HEK293 (cell line): ENCODE results near the gene INKA1.

ENCODE experiments used
- CTCF ChIA-PET: fragments of 350-600 bp; formaldehyde crosslinking; extraction: SDS; loops from one replicate; lab custom pipeline; 2021; ENCODE audit warnings: antibody characterized with exemption; lab: Yijun Ruan, JAX
- POLR2A ChIA-PET: fragments of 300-600 bp; formaldehyde crosslinking; extraction: SDS; loops from one replicate; lab custom pipeline; 2020; ENCODE audit warnings: antibody characterized with exemption, inconsistent platforms; lab: Yijun Ruan, JAX
- H3K27ac ChIP-seq: fragments of 200-500 bp; sonication (Bioruptor generic); 2 replicates; pipeline ENCODE4 v1.5.1; 2014; ENCODE audit warnings: low read depth, low read length, control low read depth, inconsistent platforms; ENCODE audit errors: extremely low read depth
- H3K36me3 ChIP-seq, 2 experiments: fragments of 200-500 bp in 1 of 2; sonication (Bioruptor generic) in 1 of 2; 1 replicate in 1 of 2; 2 replicates in 1 of 2; pipeline ENCODE4 v1.5.1; 2014 to 2017; ENCODE audit warnings: inconsistent platforms in 2 of 2, low read length in 2 of 2; ENCODE audit not compliant: control insufficient read depth in 2 of 2, insufficient read depth in 1 of 2
- H3K4me1 ChIP-seq: fragments of 200-500 bp; sonication (Bioruptor generic); 2 replicates; pipeline ENCODE4 v1.5.1; 2014; ENCODE audit warnings: mild to moderate bottlenecking, low read length, inconsistent platforms; ENCODE audit not compliant: control insufficient read depth, insufficient read depth
- H3K4me3 ChIP-seq: 2 replicates; pipeline ENCODE4 v1.5.1; 2011; ENCODE audit warnings: low read depth, mild to moderate bottlenecking, control low read depth, low read length, moderate library complexity
- H3K9me3 ChIP-seq: fragments of 200-500 bp; sonication (Bioruptor generic); 2 replicates; pipeline ENCODE4 v1.5.1; 2014; ENCODE audit warnings: low read depth, low read length, inconsistent platforms; ENCODE audit not compliant: control insufficient read depth, insufficient read depth
- FEZF1 ChIP-seq: fragments of 450-650 bp; formaldehyde crosslinking; IDR thresholded peaks from 2 replicates; pipeline ENCODE4 v1.5.1; 2016; ENCODE audit warnings: missing biosample characterization, missing genetic modification characterization
- MYNN ChIP-seq: fragments of 450-650 bp; formaldehyde crosslinking; IDR thresholded peaks from 2 replicates; pipeline ENCODE4 v1.5.1; 2016; ENCODE audit warnings: missing biosample characterization, missing genetic modification characterization, borderline replicate concordance
- PATZ1 ChIP-seq: fragments of 450-650 bp; formaldehyde crosslinking; IDR thresholded peaks from 2 replicates; pipeline ENCODE4 v1.5.1; 2016; ENCODE audit warnings: missing biosample characterization, missing genetic modification characterization
- RBAK ChIP-seq: fragments of 450-650 bp; formaldehyde crosslinking; IDR thresholded peaks from 2 replicates; pipeline ENCODE4 v1.5.1; 2016; ENCODE audit warnings: missing biosample characterization, missing genetic modification characterization
- ZBTB44 ChIP-seq: fragments of 450-650 bp; IDR thresholded peaks from 2 replicates; pipeline ENCODE4 v1.5.1; 2018; ENCODE audit warnings: missing biosample characterization, mild to moderate bottlenecking, missing genetic modification characterization
- ZBTB7A ChIP-seq: fragments of 450-650 bp; formaldehyde crosslinking; IDR thresholded peaks from 2 replicates; pipeline ENCODE4 v1.5.1; 2016; ENCODE audit warnings: low read depth, missing biosample characterization, missing genetic modification characterization
- ZFP69B ChIP-seq: fragments of 450-650 bp; formaldehyde crosslinking; IDR thresholded peaks from 2 replicates; pipeline ENCODE4 v1.5.1; 2016; ENCODE audit warnings: missing biosample characterization, missing genetic modification characterization
- ZNF114 ChIP-seq: fragments of 450-650 bp; formaldehyde crosslinking; IDR thresholded peaks from 2 replicates; pipeline ENCODE4 v1.5.0; 2017; ENCODE audit warnings: missing biosample characterization, missing genetic modification characterization
- ZNF132 ChIP-seq: fragments of 450-650 bp; formaldehyde crosslinking; IDR thresholded peaks from 2 replicates; pipeline ENCODE4 v1.5.1; 2017; ENCODE audit warnings: missing biosample characterization, missing genetic modification characterization, borderline replicate concordance
- ZNF140 ChIP-seq: fragments of 450-650 bp; formaldehyde crosslinking; IDR thresholded peaks from 2 replicates; pipeline ENCODE4 v1.5.1; 2016; ENCODE audit warnings: missing biosample characterization, missing genetic modification characterization
- ZNF155 ChIP-seq: fragments of 450-650 bp; formaldehyde crosslinking; IDR thresholded peaks from 2 replicates; pipeline ENCODE4 v1.5.1; 2016; ENCODE audit warnings: missing biosample characterization, missing genetic modification characterization
- ZNF16 ChIP-seq: fragments of 450-650 bp; formaldehyde crosslinking; IDR thresholded peaks from 2 replicates; pipeline ENCODE4 v1.5.1; 2016; ENCODE audit warnings: low read depth, missing biosample characterization, missing genetic modification characterization
- ZNF175 ChIP-seq: fragments of 450-650 bp; formaldehyde crosslinking; IDR thresholded peaks from 2 replicates; pipeline ENCODE4 v1.5.1; 2016; ENCODE audit warnings: missing biosample characterization, missing genetic modification characterization
- ZNF280C ChIP-seq: fragments of 450-650 bp; formaldehyde crosslinking; IDR thresholded peaks from 2 replicates; pipeline ENCODE4 v1.5.1; 2016; ENCODE audit warnings: missing biosample characterization, missing genetic modification characterization
- ZNF311 ChIP-seq: fragments of 450-650 bp; formaldehyde crosslinking; IDR thresholded peaks from 2 replicates; pipeline ENCODE4 v1.5.1; 2017; ENCODE audit warnings: missing biosample characterization, missing genetic modification characterization, borderline replicate concordance
- ZNF362 ChIP-seq: fragments of 450-650 bp; formaldehyde crosslinking; IDR thresholded peaks from 2 replicates; pipeline ENCODE4 v1.5.1; 2016; ENCODE audit warnings: missing biosample characterization, missing genetic modification characterization
- ZNF404 ChIP-seq: fragments of 450-650 bp; formaldehyde crosslinking; IDR thresholded peaks from 2 replicates; pipeline ENCODE4 v1.5.1; 2017; ENCODE audit warnings: missing biosample characterization, missing genetic modification characterization
- ZNF473 ChIP-seq: fragments of 450-650 bp; formaldehyde crosslinking; IDR thresholded peaks from 2 replicates; pipeline ENCODE4 v1.5.1; 2017; ENCODE audit warnings: missing biosample characterization, missing genetic modification characterization
- ZNF521 ChIP-seq: fragments of 450-650 bp; formaldehyde crosslinking; IDR thresholded peaks from 2 replicates; pipeline ENCODE4 v1.5.1; 2017; ENCODE audit warnings: missing biosample characterization, mild to moderate bottlenecking, missing genetic modification characterization
- ZNF645 ChIP-seq: fragments of 450-650 bp; formaldehyde crosslinking; IDR thresholded peaks from 2 replicates; pipeline ENCODE4; 2016; ENCODE audit warnings: missing biosample characterization, missing genetic modification characterization
- ZNF837 ChIP-seq: fragments of 450-650 bp; formaldehyde crosslinking; IDR thresholded peaks from 2 replicates; pipeline ENCODE4 v1.5.1; 2016; ENCODE audit warnings: missing biosample characterization, missing genetic modification characterization
- ZSCAN18 ChIP-seq: fragments of 450-650 bp; formaldehyde crosslinking; IDR thresholded peaks from 2 replicates; pipeline ENCODE4 v1.5.1; 2016; ENCODE audit warnings: missing biosample characterization, missing genetic modification characterization
- ZSCAN4 ChIP-seq: fragments of 450-650 bp; formaldehyde crosslinking; IDR thresholded peaks from 2 replicates; pipeline ENCODE4 v1.5.1; 2017; ENCODE audit warnings: missing biosample characterization, missing genetic modification characterization

The INKA1 gene

GRCh38 chr3:49757197-49757596 lies 45.9 kb upstream of the INKA1 start:
- TF ChIP-seq ZNF311 (tag by site-specific recombination), result no peak
- no peak for TF ChIP-seq ZNF362 (tag by site-specific recombination)
- no peak for TF ChIP-seq ZSCAN18 (tag by site-specific recombination)
- TF ChIP-seq ZNF132, result no peak
- no peak for TF ChIP-seq ZNF114 (tag by site-specific recombination)
- no peak for TF ChIP-seq MYNN
- TF ChIP-seq ZNF837, result no peak
- no peak for TF ChIP-seq ZSCAN4
- TF ChIP-seq ZNF521 (tag by site-specific recombination), result no peak
- no peak for TF ChIP-seq ZNF140 (tag by site-specific recombination)
- no peak for TF ChIP-seq FEZF1 (tag by site-specific recombination)
- TF ChIP-seq ZNF404, result no peak
- TF ChIP-seq ZNF155 (tag by site-specific recombination), result no peak
- TF ChIP-seq, all 188 proteins: peak for 0
- CTCF ChIA-PET, result interaction anchor here (0.6 to 0.7 kb wide), 2 partner anchors 8 to 44 kb away, joined by 3 read pairs; no protein-coding TSS in a partner anchor
- no peak overlapping the region for H3K4me3 ChIP-seq
- H3K9me3 ChIP-seq, result no peaks in the 10 kb centered on the region
- POLR2A ChIA-PET, result no interaction called here
- H3K4me1 ChIP-seq, result no peaks in the 10 kb centered on the region
- H3K36me3 ChIP-seq, result no peaks in the 10 kb centered on the region; a peak in 1 of 3 replicates
- H3K27ac ChIP-seq, result no peak overlapping the region

GRCh38 chr3:49759226-49759625 lies 43.8 kb upstream of the INKA1 start:
- POLR2A ChIA-PET, result no interaction called here
- TF ChIP-seq RBAK (tag by site-specific recombination), result no peak
- no peak for TF ChIP-seq ZBTB7A (tag by site-specific recombination)
- TF ChIP-seq ZFP69B (tag by site-specific recombination), result no peak
- TF ChIP-seq ZBTB44, result no peak
- no peak for TF ChIP-seq ZNF175 (tag by site-specific recombination)
- TF ChIP-seq ZNF645 (tag by site-specific recombination), result no peak
- TF ChIP-seq ZNF280C, result no peak
- no peak for TF ChIP-seq ZNF16 (tag by site-specific recombination)
- no peak for TF ChIP-seq ZNF473 (tag by site-specific recombination)
- TF ChIP-seq PATZ1, result no peak
- TF ChIP-seq ZNF155 (tag by site-specific recombination), result no peak

More at GRCh38 chr3:49759226-49759625, 43.8 kb upstream of the INKA1 start:
- H3K4me1 ChIP-seq, result no peaks in the 10 kb centered on the region
- H3K9me3 ChIP-seq, result no peaks in the 10 kb centered on the region
- CTCF ChIA-PET, result no interaction called here
- H3K36me3 ChIP-seq, result no peaks in the 10 kb centered on the region; a peak in 1 of 3 replicates
- no peak overlapping the region for H3K27ac ChIP-seq
- H3K4me3 ChIP-seq, result no peak overlapping the region
